GM19099 (cell line): Measurements from ENCODE around the gene EHMT2.

Experiments used
- POLR2A ChIP-seq: IDR thresholded peaks from 3 replicates; pipeline ENCODE4 v1.6.1; 2011; ENCODE audit warnings: low read depth; ENCODE audit not compliant: insufficient read length; ENCODE audit errors: extremely low read depth

EHMT2 gene

GRCh38 chr6:31836047-31836473, 61.4 kb downstream of the EHMT2 start:
- no peak for TF ChIP-seq POLR2A

GRCh38 chr6:31834367-31835250, 62.9 kb downstream of the EHMT2 start:
- TF ChIP-seq POLR2A = peak; percentile 99

- no peak for TF ChIP-seq POLR2A
Observed at GRCh38 chr6:31831350-31832215, 65.9 kb downstream of the EHMT2 start.

- TF ChIP-seq POLR2A = no peak
Observed at GRCh38 chr6:31830886-31831335, 66.6 kb downstream of the EHMT2 start.
